Gastrocnemius medialis (tissue), 4 donors: ENCODE results near the gene OR4D10.

Experiments used
- CTCF ChIP-seq, 5 experiments: fragments of 450-650 bp in 3 of 5; fragments of 200-600 bp in 2 of 5; sonication (generic) in 2 of 5; IDR thresholded peaks in 4 of 5; conservative IDR thresholded peaks in 1 of 5; 1 replicate in 4 of 5; 2 replicates in 1 of 5; pipeline ENCODE4 v1.5.1; 2016 to 2019; ENCODE audit warnings: antibody characterized with exemption in 5 of 5, mild to moderate bottlenecking in 3 of 5, moderate library complexity in 3 of 5
- POLR2A ChIP-seq, 2 donors: fragments of 450-650 bp; IDR thresholded peaks; one replicate each; pipeline ENCODE4 v1.6.1; 2017; ENCODE audit warnings: antibody characterized with exemption in 2 of 2, mild to moderate bottlenecking in 2 of 2, moderate library complexity in 2 of 2

GRCh38 chr11:59423835-59424234 lies 49.3 kb upstream of the OR4D10 start:
- TF ChIP-seq POLR2A (IDR thresholded peaks at IDR 0.05), result no peak
- no peak for TF ChIP-seq CTCF (IDR thresholded peaks at IDR 0.05 in 4 of 5, conservative IDR thresholded peaks at IDR 0.05 in 1 of 5)
